ENCODE data around the gene COL27A1.

DNA sequence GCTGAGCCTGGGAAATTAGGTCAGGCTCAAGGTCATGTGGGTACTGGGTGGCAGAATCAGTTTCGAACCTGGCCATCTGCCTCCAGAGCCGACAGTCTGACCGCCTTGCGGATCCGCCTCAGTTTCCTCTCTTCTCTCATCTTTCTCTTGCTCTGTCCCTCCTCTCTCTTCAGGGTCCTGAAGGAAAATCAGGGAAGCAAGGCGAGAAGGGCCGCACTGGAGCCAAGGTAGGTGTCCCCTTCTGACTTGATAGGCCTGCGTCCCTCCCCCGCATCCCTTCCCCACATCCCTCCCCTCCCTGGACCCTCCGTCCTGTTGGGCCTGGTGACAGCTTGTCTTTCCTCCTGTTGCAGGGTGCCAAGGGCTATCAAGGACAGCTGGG lies 126.8 kb downstream of the COL27A1 start:
- TF ChIP-seq SIN3A (IDR thresholded peaks at IDR 0.05; ENCODE audit: borderline replicate concordance, low read depth, low read length) (no peak), NFIC (IDR thresholded peaks at IDR 0.05; ENCODE audit: borderline replicate concordance) (no peak), TEAD4 (IDR thresholded peaks at IDR 0.05; ENCODE audit: borderline replicate concordance, insufficient read depth) (no peak), POLR2AphosphoS5 (IDR thresholded peaks at IDR 0.05; ENCODE audit: low read depth, low read length) (no peak)
- TF ChIP-seq, protein P1, sequence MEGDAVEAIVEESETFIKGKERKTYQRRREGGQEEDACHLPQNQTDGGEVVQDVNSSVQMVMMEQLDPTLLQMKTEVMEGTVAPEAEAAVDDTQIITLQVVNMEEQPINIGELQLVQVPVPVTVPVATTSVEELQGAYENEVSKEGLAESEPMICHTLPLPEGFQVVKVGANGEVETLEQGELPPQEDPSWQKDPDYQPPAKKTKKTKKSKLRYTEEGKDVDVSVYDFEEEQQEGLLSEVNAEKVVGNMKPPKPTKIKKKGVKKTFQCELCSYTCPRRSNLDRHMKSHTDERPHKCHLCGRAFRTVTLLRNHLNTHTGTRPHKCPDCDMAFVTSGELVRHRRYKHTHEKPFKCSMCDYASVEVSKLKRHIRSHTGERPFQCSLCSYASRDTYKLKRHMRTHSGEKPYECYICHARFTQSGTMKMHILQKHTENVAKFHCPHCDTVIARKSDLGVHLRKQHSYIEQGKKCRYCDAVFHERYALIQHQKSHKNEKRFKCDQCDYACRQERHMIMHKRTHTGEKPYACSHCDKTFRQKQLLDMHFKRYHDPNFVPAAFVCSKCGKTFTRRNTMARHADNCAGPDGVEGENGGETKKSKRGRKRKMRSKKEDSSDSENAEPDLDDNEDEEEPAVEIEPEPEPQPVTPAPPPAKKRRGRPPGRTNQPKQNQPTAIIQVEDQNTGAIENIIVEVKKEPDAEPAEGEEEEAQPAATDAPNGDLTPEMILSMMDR (IDR thresholded peaks at IDR 0.05) = no peak
- TF ChIP-seq, protein P2, sequence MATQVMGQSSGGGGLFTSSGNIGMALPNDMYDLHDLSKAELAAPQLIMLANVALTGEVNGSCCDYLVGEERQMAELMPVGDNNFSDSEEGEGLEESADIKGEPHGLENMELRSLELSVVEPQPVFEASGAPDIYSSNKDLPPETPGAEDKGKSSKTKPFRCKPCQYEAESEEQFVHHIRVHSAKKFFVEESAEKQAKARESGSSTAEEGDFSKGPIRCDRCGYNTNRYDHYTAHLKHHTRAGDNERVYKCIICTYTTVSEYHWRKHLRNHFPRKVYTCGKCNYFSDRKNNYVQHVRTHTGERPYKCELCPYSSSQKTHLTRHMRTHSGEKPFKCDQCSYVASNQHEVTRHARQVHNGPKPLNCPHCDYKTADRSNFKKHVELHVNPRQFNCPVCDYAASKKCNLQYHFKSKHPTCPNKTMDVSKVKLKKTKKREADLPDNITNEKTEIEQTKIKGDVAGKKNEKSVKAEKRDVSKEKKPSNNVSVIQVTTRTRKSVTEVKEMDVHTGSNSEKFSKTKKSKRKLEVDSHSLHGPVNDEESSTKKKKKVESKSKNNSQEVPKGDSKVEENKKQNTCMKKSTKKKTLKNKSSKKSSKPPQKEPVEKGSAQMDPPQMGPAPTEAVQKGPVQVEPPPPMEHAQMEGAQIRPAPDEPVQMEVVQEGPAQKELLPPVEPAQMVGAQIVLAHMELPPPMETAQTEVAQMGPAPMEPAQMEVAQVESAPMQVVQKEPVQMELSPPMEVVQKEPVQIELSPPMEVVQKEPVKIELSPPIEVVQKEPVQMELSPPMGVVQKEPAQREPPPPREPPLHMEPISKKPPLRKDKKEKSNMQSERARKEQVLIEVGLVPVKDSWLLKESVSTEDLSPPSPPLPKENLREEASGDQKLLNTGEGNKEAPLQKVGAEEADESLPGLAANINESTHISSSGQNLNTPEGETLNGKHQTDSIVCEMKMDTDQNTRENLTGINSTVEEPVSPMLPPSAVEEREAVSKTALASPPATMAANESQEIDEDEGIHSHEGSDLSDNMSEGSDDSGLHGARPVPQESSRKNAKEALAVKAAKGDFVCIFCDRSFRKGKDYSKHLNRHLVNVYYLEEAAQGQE (IDR thresholded peaks at IDR 0.05; ENCODE audit: low read depth, low read length) = no peak
